ENCODE results near the gene CDH13.

DNA sequence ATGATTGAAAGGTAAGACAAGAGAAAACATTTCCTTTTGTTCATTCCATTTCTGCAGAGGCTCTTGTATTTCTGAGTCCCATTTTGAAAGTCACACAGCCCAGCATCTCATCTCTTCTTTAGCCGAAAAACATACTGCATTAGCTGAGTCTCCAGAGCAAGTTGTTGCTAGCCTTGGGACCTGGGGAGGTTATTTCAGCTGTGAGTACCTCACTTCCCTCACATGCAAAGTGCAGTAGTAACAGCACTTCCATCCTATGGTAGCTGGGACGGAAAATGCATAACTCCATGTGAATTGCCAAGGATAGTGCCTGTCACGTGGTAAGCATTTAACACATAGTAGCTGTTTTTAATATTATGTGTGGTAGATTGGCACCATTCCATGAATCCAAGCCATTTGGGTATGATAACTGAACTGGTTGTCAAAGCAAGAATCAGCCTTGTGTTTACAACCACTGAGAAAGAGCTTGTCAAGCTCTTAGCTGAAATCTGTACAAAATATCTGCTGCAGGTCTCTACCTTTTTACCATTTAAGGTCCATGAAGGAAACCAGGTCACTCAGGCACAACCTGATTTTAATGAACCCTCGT, 345.7 kb downstream of the CDH13 start:
- TF ChIP-seq, protein P1, sequence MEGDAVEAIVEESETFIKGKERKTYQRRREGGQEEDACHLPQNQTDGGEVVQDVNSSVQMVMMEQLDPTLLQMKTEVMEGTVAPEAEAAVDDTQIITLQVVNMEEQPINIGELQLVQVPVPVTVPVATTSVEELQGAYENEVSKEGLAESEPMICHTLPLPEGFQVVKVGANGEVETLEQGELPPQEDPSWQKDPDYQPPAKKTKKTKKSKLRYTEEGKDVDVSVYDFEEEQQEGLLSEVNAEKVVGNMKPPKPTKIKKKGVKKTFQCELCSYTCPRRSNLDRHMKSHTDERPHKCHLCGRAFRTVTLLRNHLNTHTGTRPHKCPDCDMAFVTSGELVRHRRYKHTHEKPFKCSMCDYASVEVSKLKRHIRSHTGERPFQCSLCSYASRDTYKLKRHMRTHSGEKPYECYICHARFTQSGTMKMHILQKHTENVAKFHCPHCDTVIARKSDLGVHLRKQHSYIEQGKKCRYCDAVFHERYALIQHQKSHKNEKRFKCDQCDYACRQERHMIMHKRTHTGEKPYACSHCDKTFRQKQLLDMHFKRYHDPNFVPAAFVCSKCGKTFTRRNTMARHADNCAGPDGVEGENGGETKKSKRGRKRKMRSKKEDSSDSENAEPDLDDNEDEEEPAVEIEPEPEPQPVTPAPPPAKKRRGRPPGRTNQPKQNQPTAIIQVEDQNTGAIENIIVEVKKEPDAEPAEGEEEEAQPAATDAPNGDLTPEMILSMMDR (IDR thresholded peaks at IDR 0.05): no peak
- no peak for TF ChIP-seq POLR2A (IDR thresholded peaks at IDR 0.05)
- no peak for TF ChIP-seq POLR2AphosphoS5 (IDR thresholded peaks at IDR 0.05)
- TF ChIP-seq EP300 (IDR thresholded peaks at IDR 0.05): no peak
